ENCODE results near the gene MIPOL1.

Gene MIPOL1

DNA sequence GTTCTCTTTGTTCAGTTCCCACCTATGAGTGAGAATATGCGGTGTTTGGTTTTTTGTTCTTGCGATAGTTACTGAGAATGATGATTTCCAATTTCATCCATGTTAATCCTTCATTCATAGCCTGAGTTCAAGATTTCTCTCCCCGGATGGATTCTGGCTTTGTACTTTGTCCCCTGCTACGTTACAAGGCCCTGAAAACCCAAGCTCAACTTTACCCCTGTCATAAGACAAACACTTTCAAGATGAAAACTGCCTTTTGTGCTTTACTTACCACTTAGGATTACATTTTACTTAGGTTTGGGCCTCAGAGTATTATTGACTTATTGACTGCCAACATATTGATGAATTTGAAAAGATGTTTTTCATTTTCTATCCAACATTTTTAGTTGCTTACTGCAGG lies 361.0 kb downstream of the MIPOL1 start:
- no peaks in the 10 kb centered on the region for H3K27me3 ChIP-seq
- TF ChIP-seq, protein P1, sequence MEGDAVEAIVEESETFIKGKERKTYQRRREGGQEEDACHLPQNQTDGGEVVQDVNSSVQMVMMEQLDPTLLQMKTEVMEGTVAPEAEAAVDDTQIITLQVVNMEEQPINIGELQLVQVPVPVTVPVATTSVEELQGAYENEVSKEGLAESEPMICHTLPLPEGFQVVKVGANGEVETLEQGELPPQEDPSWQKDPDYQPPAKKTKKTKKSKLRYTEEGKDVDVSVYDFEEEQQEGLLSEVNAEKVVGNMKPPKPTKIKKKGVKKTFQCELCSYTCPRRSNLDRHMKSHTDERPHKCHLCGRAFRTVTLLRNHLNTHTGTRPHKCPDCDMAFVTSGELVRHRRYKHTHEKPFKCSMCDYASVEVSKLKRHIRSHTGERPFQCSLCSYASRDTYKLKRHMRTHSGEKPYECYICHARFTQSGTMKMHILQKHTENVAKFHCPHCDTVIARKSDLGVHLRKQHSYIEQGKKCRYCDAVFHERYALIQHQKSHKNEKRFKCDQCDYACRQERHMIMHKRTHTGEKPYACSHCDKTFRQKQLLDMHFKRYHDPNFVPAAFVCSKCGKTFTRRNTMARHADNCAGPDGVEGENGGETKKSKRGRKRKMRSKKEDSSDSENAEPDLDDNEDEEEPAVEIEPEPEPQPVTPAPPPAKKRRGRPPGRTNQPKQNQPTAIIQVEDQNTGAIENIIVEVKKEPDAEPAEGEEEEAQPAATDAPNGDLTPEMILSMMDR (IDR thresholded peaks at IDR 0.05), result no peak
- H3K36me3 ChIP-seq, result no peaks in the 10 kb centered on the region
- no peak overlapping the region for H3K27ac ChIP-seq
- H3K4me3 ChIP-seq (ENCODE audit: low read depth in 1 of 2, low read length in 1 of 2), result no peak overlapping the region
- no peaks in the 10 kb centered on the region for H3K4me1 ChIP-seq (ENCODE audit: control insufficient read depth in 1 of 2, insufficient read depth in 1 of 2, low read depth in 1 of 2, low read length in 1 of 2)
- no peaks in the 10 kb centered on the region for H3K9me3 ChIP-seq

DNA sequence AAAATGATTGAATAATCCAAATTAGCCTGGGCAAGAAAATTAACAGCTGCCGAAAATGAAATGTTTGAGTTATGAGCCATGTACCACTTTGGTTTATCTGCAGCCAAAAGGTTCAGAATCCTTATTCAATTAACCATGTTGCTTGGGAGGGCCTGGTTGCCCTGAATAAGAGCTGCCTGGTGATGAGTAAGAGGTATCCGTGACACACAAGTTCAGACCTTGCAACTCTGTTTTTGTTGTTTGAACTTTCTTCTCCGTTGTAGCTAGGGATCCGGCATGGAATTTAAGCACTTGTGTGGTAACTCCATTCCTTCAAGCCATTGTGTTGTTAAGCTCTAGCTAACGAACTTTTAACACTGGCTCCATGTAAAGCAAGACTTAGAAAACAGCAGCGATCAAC lies 361.6 kb downstream of the MIPOL1 start:
- Histone ChIP-seq H3K36me3 (no peaks in the 10 kb centered on the region), H3K4me3 (ENCODE audit: low read depth in 1 of 2, low read length in 1 of 2) (no peak overlapping the region), H3K27ac (no peak overlapping the region), H3K27me3 (no peaks in the 10 kb centered on the region), H3K4me1 (ENCODE audit: control insufficient read depth in 1 of 2, insufficient read depth in 1 of 2, low read depth in 1 of 2, low read length in 1 of 2) (no peaks in the 10 kb centered on the region), H3K9me3 (no peaks in the 10 kb centered on the region)
- TF ChIP-seq, protein P1 (IDR thresholded peaks at IDR 0.05), result no peak

DNA sequence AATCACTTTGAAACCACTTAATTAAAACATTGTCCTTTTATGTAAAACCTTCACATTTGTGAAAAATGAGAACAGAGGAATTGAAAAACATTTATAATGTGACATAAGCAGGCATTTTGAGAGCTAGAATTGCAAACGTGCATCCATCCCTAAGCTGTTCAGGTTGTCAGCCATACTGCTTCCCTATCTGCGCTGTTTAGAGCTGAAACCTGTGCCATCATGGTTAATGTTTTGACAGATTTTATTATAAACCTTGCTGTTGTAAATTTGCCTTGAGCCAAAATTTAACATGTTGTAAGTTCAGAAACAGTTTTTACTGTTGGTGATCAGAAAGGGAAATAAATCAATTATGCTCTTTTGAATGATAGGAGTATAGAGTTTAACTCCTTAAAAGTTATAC lies 365.5 kb downstream of the MIPOL1 start:
- Histone ChIP-seq H3K27me3 (no peaks in the 10 kb centered on the region), H3K4me3 (ENCODE audit: low read depth in 1 of 2, low read length in 1 of 2) (no peak overlapping the region), H3K36me3 (no peaks in the 10 kb centered on the region), H3K4me1 (ENCODE audit: control insufficient read depth in 1 of 2, insufficient read depth in 1 of 2, low read depth in 1 of 2, low read length in 1 of 2) (no peaks in the 10 kb centered on the region), H3K27ac (no peak overlapping the region), H3K9me3 (no peaks in the 10 kb centered on the region)
- TF ChIP-seq, protein P1 (IDR thresholded peaks at IDR 0.05), result no peak

DNA sequence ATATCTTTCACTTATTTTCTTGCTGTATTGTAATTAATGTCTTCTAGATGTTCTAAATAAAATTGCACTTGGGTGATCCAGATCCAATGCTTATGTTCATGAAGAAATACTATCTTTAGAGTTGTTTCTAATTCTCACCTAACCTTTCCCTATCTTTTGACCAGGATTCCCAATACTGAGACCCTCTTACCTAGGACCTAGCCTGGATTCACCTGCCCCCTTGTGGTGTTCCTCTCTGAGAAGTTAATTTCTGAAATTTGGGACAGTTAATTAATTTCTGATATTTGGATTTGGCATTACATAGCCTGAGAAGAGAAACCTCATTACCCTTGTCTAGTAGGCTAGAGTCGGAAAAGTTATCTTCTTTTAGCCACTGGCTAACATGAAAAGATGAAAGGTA lies 367.8 kb downstream of the MIPOL1 start:
- H3K27ac ChIP-seq, result no peak overlapping the region
- H3K4me3 ChIP-seq (ENCODE audit: low read depth in 1 of 2, low read length in 1 of 2), result no peak overlapping the region
- H3K36me3 ChIP-seq, result no peaks in the 10 kb centered on the region
- H3K27me3 ChIP-seq, result no peaks in the 10 kb centered on the region
- no peaks in the 10 kb centered on the region for H3K9me3 ChIP-seq
- TF ChIP-seq, protein P1 (IDR thresholded peaks at IDR 0.05), result no peak
- H3K4me1 ChIP-seq (ENCODE audit: control insufficient read depth in 1 of 2, insufficient read depth in 1 of 2, low read depth in 1 of 2, low read length in 1 of 2), result no peaks in the 10 kb centered on the region

DNA sequence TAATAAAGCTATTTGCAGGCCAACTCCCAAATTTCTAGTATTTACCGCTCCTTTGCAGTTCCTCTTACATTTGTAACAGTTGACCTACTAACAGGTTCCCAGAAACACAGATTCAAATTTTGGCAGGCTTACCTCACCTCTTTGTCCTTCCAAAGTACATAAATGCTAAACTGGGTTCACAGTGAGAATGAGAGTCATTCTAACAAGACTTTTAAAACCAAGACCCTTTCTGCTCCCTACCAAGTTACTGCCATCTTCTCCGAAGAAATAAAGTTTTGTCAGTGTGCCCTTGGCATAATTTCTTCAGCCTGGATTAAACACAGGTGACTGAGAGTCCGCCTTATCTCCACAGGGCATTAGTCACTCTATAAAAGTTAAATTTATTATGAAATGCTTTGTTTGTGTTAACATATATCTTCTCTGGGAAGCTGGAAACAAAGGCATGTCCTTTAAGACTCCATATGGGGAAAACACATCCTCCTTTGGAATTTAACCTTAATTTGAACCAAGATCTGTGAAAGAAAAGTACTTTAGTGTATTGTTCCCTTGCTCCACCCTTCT lies 369.2 kb downstream of the MIPOL1 start:
- H3K36me3 ChIP-seq, result no peaks in the 10 kb centered on the region
- H3K27me3 ChIP-seq, result no peaks in the 10 kb centered on the region
- H3K4me3 ChIP-seq (ENCODE audit: low read depth in 1 of 2, low read length in 1 of 2), result no peak overlapping the region
- no peaks in the 10 kb centered on the region for H3K9me3 ChIP-seq
- no peaks in the 10 kb centered on the region for H3K4me1 ChIP-seq (ENCODE audit: control insufficient read depth in 1 of 2, insufficient read depth in 1 of 2, low read depth in 1 of 2, low read length in 1 of 2)
- TF ChIP-seq, protein P1 (IDR thresholded peaks at IDR 0.05), result no peak
- H3K27ac ChIP-seq, result no peak overlapping the region

DNA sequence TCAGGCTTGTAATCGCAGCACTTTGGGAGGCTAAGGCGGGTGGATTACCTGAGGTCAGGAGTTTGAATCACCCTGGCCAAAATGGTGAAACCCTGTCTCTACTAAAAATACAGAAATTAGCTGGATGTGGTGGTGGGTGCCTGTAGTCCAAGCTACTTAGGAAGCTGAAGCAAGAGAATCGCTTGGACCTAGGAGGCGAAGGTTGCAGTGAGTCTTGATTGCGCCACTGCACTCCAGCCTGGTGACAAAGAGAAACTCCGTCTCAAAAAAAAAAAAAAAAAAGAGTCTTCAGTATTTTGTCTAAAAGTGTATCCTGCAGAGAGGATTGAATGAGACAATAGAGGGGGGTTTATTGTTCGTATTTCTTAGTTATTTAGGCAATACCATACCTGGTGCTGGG lies 372.0 kb downstream of the MIPOL1 start:
- no peaks in the 10 kb centered on the region for H3K36me3 ChIP-seq
- no peaks in the 10 kb centered on the region for H3K4me1 ChIP-seq (ENCODE audit: control insufficient read depth in 1 of 2, insufficient read depth in 1 of 2, low read depth in 1 of 2, low read length in 1 of 2)
- no peaks in the 10 kb centered on the region for H3K9me3 ChIP-seq
- H3K27ac ChIP-seq, result no peak overlapping the region
- TF ChIP-seq, protein P1 (IDR thresholded peaks at IDR 0.05), result no peak
- H3K27me3 ChIP-seq, result no peaks in the 10 kb centered on the region
- no peak overlapping the region for H3K4me3 ChIP-seq (ENCODE audit: low read depth in 1 of 2, low read length in 1 of 2)
